Measurements from ENCODE around the gene CSNK2A3.
"Not testable (repeated sequence)": the region's sequence is repeated elsewhere in the genome, so short reads cannot be mapped to it uniquely, and the experiment has no call there.

CSNK2A3 gene

GRCh38 chr11:11370255-11370961 is 17.4 kb upstream of the CSNK2A3 start:
- H3K27ac Mint-ChIP-seq = no peak overlapping the region
- peaks cover 6% of the 10 kb centered on the region for H3K9me3 Mint-ChIP-seq
- no peaks in the 10 kb centered on the region for H3K4me1 Mint-ChIP-seq
- DNase-seq (ENCODE audit: low spot score in 2 of 2) = no peak
- H3K4me3 Mint-ChIP-seq = no peak overlapping the region
- no peak for ATAC-seq (ENCODE audit: low read depth)
- peaks cover 3% of the 10 kb centered on the region for H3K27me3 Mint-ChIP-seq
- H3K36me3 Mint-ChIP-seq = no peaks in the 10 kb centered on the region

GRCh38 chr11:11366793-11367192 is 13.7 kb upstream of the CSNK2A3 start:
- H3K4me3 Mint-ChIP-seq = no peak overlapping the region
- ATAC-seq (ENCODE audit: low read depth) (no peak), DNase-seq (ENCODE audit: low spot score in 2 of 2) (no peak)
- peaks cover 8% of the 10 kb centered on the region for H3K9me3 Mint-ChIP-seq
- peaks cover 3% of the 10 kb centered on the region for H3K27me3 Mint-ChIP-seq
- H3K4me1 Mint-ChIP-seq = no peaks in the 10 kb centered on the region
- no peak overlapping the region for H3K27ac Mint-ChIP-seq
- no peaks in the 10 kb centered on the region for H3K36me3 Mint-ChIP-seq

GRCh38 chr11:11363674-11364073 is 10.6 kb upstream of the CSNK2A3 start:
- H3K9me3 Mint-ChIP-seq = peaks cover 7% of the 10 kb centered on the region
- H3K4me1 Mint-ChIP-seq = no peaks in the 10 kb centered on the region
- no peak overlapping the region for H3K4me3 Mint-ChIP-seq
- no peak overlapping the region for H3K27ac Mint-ChIP-seq
- peaks cover 3% of the 10 kb centered on the region for H3K27me3 Mint-ChIP-seq
- DNase-seq (ENCODE audit: low spot score in 2 of 2) (no peak), ATAC-seq (ENCODE audit: low read depth) (no peak)
- no peaks in the 10 kb centered on the region for H3K36me3 Mint-ChIP-seq

GRCh38 chr11:11359611-11360010 is 6.6 kb upstream of the CSNK2A3 start:
- Mint-ChIP-seq H3K27me3 (peaks cover 7% of the 10 kb centered on the region), H3K4me3 (no peak overlapping the region), H3K36me3 (no peaks in the 10 kb centered on the region), H3K4me1 (no peaks in the 10 kb centered on the region), H3K9me3 (no peaks in the 10 kb centered on the region), H3K27ac (no peak overlapping the region)
- no peak for DNase-seq (ENCODE audit: low spot score in 2 of 2)
- ATAC-seq (ENCODE audit: low read depth) = no peak

- Mint-ChIP-seq H3K27ac (no peak overlapping the region), H3K36me3 (no peaks in the 10 kb centered on the region), H3K4me1 (no peaks in the 10 kb centered on the region), H3K4me3 (no peak overlapping the region), H3K9me3 (no peaks in the 10 kb centered on the region), H3K27me3 (peaks cover 7% of the 10 kb centered on the region)
- no peak for ATAC-seq (ENCODE audit: low read depth)
- DNase-seq (ENCODE audit: low spot score in 2 of 2) = no peak
Measured at GRCh38 chr11:11356842-11357241, 3.8 kb upstream of the CSNK2A3 start.

GRCh38 chr11:11351851-11352250 is 1.2 kb downstream of the CSNK2A3 start:
- not testable (repeated sequence) for H3K4me1 Mint-ChIP-seq; DNase-seq (ENCODE audit: low spot score in 2 of 2); H3K36me3 Mint-ChIP-seq; ATAC-seq (ENCODE audit: low read depth); H3K4me3 Mint-ChIP-seq; H3K9me3 Mint-ChIP-seq; H3K27me3 Mint-ChIP-seq; H3K27ac Mint-ChIP-seq

- Mint-ChIP-seq H3K36me3 (no peaks in the 10 kb centered on the region), H3K27me3 (peaks cover 1% of the 10 kb centered on the region), H3K9me3 (no peaks in the 10 kb centered on the region), H3K27ac (no peak overlapping the region), H3K4me1 (no peaks in the 10 kb centered on the region), H3K4me3 (no peak overlapping the region)
- ATAC-seq (ENCODE audit: low read depth) (no peak), DNase-seq (ENCODE audit: low spot score in 2 of 2) (no peak)
Measured at GRCh38 chr11:11351042-11351586, 1.9 kb downstream of the CSNK2A3 start.

GRCh38 chr11:11349870-11350337 is 3.1 kb downstream of the CSNK2A3 start:
- ATAC-seq (ENCODE audit: low read depth) (no peak), DNase-seq (ENCODE audit: low spot score in 2 of 2) (no peak)
- no peak overlapping the region for H3K27ac Mint-ChIP-seq
- H3K4me3 Mint-ChIP-seq = no peak overlapping the region
- no peaks in the 10 kb centered on the region for H3K4me1 Mint-ChIP-seq
- H3K27me3 Mint-ChIP-seq = peaks cover 1% of the 10 kb centered on the region
- no peaks in the 10 kb centered on the region for H3K36me3 Mint-ChIP-seq
- no peaks in the 10 kb centered on the region for H3K9me3 Mint-ChIP-seq

GRCh38 chr11:11349106-11349825 is 3.8 kb downstream of the CSNK2A3 start:
- no peak overlapping the region for H3K27ac Mint-ChIP-seq
- ATAC-seq (ENCODE audit: low read depth) (no peak), DNase-seq (ENCODE audit: low spot score in 2 of 2) (no peak)
- peaks cover 1% of the 10 kb centered on the region for H3K27me3 Mint-ChIP-seq
- H3K36me3 Mint-ChIP-seq = no peaks in the 10 kb centered on the region
- peaks cover under 1% of the 10 kb centered on the region for H3K4me1 Mint-ChIP-seq
- H3K9me3 Mint-ChIP-seq = no peaks in the 10 kb centered on the region
- no peak overlapping the region for H3K4me3 Mint-ChIP-seq

GRCh38 chr11:11348303-11348702 is 4.7 kb downstream of the CSNK2A3 start:
- H3K36me3 Mint-ChIP-seq = no peaks in the 10 kb centered on the region
- DNase-seq (ENCODE audit: low spot score in 2 of 2) (no peak), ATAC-seq (ENCODE audit: low read depth) (no peak)
- H3K9me3 Mint-ChIP-seq = no peaks in the 10 kb centered on the region
- no peak overlapping the region for H3K4me3 Mint-ChIP-seq
- H3K4me1 Mint-ChIP-seq = peaks cover 2% of the 10 kb centered on the region
- H3K27ac Mint-ChIP-seq = no peak overlapping the region
- H3K27me3 Mint-ChIP-seq = peaks cover 1% of the 10 kb centered on the region

GRCh38 chr11:11347592-11347991 is 5.5 kb downstream of the CSNK2A3 start:
- no peak for ATAC-seq (ENCODE audit: low read depth)
- DNase-seq (ENCODE audit: low spot score in 2 of 2) = no peak
- Mint-ChIP-seq H3K27ac (no peak overlapping the region), H3K27me3 (peaks cover 1% of the 10 kb centered on the region), H3K4me1 (peaks cover 2% of the 10 kb centered on the region), H3K4me3 (no peak overlapping the region), H3K36me3 (no peaks in the 10 kb centered on the region), H3K9me3 (no peaks in the 10 kb centered on the region)

GRCh38 chr11:11346303-11346702 is 6.7 kb downstream of the CSNK2A3 start:
- Mint-ChIP-seq H3K4me3 (no peak overlapping the region), H3K4me1 (peaks cover 2% of the 10 kb centered on the region), H3K36me3 (no peaks in the 10 kb centered on the region), H3K9me3 (no peaks in the 10 kb centered on the region), H3K27me3 (peaks cover 1% of the 10 kb centered on the region), H3K27ac (no peak overlapping the region)
- DNase-seq (ENCODE audit: low spot score in 2 of 2) = no peak
- ATAC-seq (ENCODE audit: low read depth) = no peak

GRCh38 chr11:11345099-11345498 is 8.0 kb downstream of the CSNK2A3 start:
- no peaks in the 10 kb centered on the region for H3K36me3 Mint-ChIP-seq
- H3K27ac Mint-ChIP-seq = no peak overlapping the region
- H3K4me1 Mint-ChIP-seq = peaks cover 2% of the 10 kb centered on the region
- H3K4me3 Mint-ChIP-seq = no peak overlapping the region
- H3K9me3 Mint-ChIP-seq = no peaks in the 10 kb centered on the region
- DNase-seq (ENCODE audit: low spot score in 2 of 2) (no peak), ATAC-seq (ENCODE audit: low read depth) (no peak)
- peaks cover 1% of the 10 kb centered on the region for H3K27me3 Mint-ChIP-seq

GRCh38 chr11:11344045-11344444 is 9.0 kb downstream of the CSNK2A3 start:
- Mint-ChIP-seq H3K27me3 (peaks cover 1% of the 10 kb centered on the region), H3K4me1 (peaks cover 2% of the 10 kb centered on the region), H3K27ac (no peak overlapping the region), H3K36me3 (no peaks in the 10 kb centered on the region), H3K9me3 (no peaks in the 10 kb centered on the region), H3K4me3 (no peak overlapping the region)
- ATAC-seq (ENCODE audit: low read depth) (no peak), DNase-seq (ENCODE audit: low spot score in 2 of 2) (no peak)

Measured in memory B cell (primary cell).